SH-SY5Y (cell line): Measurements from ENCODE around the gene ARHGAP45.

ENCODE experiments used
- GATA2 ChIP-seq: IDR thresholded peaks from 2 replicates; pipeline ENCODE4 v1.6.1; 2011; ENCODE audit warnings: mild to moderate bottlenecking, low read depth, low read length
- GATA3 ChIP-seq: IDR thresholded peaks from 2 replicates; pipeline ENCODE4 v1.6.1; 2011; ENCODE audit warnings: low read depth, mild to moderate bottlenecking, low read length, moderate library complexity

ARHGAP45 gene

GRCh38 chr19:1070931-1071791 is 4.2 kb downstream of the ARHGAP45 start:
- TF ChIP-seq GATA2 = no peak
- no peak for TF ChIP-seq GATA3

DNA sequence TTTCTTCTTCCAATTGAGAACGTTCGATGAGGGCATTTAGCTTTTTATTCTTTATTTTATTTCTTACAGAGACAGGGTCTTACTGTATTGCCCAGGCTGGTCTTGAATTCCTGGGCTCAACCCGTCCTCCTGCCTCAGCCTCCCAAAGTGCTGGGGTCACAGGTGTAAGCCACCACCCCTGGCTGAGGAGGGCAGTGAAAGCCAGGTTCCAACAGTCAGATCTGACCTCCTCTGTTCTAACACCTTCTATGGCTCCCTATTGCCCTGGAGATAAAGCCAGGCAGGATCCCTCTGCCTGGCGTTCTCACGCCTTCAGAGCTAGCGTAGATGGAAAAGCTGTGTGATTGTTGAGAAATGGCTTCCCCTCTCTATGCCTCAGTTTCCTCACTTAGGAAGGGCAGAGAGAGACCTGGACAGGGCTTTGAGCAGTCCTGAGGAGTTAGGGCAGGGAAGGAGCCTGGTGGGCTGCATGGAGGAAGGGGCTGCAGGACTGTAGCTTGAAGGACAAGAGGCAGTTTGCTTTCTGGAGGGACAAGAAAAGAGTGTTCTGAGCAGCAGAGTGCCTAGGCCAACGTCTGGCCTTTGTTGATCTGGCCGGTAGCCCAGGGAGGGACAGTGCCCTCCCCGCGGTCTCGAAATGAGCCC is 5.5 kb downstream of the ARHGAP45 start:
- TF ChIP-seq GATA2 = no peak
- no peak for TF ChIP-seq GATA3

GRCh38 chr19:1073063-1073955 is 6.3 kb downstream of the ARHGAP45 start:
- TF ChIP-seq GATA2 (no peak), GATA3 (no peak)

DNA sequence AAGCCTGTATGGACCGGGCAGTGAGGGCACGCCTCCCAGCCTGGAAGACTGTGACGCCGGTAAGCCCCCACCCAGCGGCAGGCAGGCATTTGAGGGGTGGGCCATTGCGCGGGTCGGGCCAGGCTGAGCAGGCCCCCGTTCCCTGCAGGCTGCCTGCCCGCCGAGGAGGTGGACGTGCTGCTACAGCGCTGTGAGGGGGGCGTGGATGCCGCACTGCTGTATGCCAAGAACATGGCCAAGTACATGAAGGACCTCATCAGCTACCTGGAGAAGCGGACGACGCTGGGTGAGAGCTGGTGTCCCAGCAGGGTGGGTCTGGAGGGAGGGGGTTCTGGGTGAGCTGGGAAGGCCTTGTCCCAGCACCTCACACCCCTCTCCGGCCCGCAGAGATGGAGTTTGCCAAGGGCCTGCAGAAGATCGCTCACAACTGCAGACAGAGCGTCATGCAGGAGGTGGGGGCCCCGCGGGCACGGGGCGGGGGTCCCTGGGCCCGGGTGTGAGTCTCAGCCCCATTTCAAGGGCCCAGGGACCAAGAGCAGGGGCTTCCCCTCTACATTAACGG is 7.1 kb downstream of the ARHGAP45 start:
- TF ChIP-seq GATA3 (no peak), GATA2 (no peak)

GRCh38 chr19:1074544-1075283 is 7.7 kb downstream of the ARHGAP45 start:
- TF ChIP-seq GATA3 = no peak
- no peak for TF ChIP-seq GATA2

- TF ChIP-seq GATA2 = no peak
- TF ChIP-seq GATA3 = no peak
These were observed 9.0 kb downstream of the ARHGAP45 start for GRCh38 chr19:1076046-1076386.

DNA sequence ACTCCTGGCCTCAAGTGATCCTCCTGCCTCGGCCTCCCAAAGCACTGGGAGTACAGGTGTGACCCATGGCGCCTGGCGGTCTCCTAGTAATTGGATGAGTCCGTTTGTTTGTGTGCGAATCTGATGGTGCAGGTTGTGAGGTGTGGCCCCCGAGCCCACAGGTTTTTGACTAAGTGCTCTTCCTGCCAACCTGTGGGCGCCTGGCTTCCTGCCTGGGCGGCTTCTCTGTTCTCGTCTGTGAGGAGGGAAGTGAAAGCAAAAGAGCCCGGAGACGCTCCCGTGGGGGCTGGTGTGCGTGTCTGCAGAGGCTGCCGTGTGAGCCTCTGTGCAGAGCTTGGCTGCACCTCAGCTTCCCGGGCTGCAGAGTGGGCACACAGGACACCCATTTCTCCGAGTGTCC is 10.0 kb downstream of the ARHGAP45 start:
- TF ChIP-seq GATA2 (no peak), GATA3 (no peak)

- TF ChIP-seq GATA3 (no peak), GATA2 (no peak)
These were observed 12.7 kb downstream of the ARHGAP45 start for GRCh38 chr19:1079566-1080111.

DNA sequence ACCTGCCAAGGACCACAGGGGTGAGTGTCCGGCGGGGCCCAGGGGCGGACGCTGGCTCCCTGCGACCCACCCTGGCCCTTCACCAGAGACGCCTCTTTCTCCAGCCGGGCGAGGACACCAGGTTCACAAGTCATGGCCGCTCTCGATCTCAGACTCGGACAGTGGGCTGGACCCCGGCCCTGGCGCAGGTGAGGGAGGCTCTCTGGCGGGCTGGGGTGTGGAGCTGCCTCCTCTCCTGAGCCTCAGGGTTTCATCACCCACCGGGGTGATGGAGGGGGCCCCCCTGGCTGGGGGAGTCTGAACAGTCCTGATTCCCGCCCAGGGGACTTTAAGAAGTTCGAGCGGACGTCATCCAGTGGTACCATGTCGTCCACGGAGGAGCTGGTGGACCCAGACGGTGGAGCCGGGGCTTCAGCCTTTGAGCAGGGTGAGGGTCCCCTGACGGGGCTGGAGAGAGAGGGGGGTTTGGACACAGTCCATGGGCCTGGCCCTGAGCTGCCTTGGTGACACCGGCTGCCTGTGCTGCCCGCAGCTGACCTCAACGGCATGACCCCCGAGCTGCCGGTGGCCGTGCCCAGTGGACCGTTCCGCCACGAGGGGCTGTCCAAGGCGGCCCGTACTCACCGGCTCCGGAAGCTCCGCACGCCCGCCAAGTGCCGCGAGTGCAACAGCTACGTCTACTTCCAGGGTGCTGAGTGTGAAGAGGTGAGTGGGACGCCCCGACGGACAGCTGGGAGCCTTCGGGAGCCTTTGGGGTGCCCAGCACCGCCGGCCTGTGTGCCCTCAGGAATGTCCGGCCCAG is 13.6 kb downstream of the ARHGAP45 start:
- no peak for TF ChIP-seq GATA2
- TF ChIP-seq GATA3 = no peak

DNA sequence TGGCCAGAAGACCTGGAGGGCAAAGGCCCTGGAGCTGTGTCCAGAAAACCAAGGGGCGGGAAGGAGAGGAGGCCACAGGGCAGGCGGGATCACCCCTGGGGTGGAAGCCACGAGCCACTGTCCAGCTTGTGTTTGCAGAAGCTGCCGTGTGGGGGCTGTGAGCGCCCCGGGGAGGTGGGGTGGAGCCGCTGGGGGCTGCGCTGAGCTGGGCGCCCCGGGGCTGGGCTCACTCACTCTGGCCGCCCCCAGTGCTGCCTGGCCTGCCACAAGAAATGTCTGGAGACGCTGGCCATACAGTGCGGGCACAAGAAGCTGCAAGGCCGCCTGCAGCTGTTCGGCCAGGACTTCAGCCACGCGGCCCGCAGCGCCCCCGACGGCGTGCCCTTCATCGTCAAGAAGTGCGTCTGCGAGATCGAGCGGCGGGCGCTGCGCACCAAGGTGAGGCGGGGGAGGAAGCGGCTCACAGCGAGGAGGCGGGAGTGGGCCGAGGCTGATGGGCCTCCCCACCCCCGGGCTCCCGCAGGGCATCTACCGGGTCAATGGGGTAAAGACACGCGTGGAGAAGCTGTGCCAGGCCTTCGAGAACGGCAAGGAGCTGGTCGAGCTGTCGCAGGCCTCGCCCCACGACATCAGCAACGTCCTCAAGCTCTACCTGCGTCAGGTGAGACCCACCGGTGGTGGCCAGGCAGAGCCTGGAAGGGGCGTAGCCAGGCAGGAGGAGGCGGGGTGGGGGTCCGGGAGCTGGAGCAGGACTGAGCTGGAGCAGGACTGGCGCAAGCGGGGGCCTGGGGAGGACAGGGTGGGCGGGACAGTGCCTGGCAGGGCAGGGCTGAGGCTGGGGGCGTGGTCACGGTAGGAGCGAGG is 14.6 kb downstream of the ARHGAP45 start:
- TF ChIP-seq GATA2 (no peak), GATA3 (no peak)

DNA sequence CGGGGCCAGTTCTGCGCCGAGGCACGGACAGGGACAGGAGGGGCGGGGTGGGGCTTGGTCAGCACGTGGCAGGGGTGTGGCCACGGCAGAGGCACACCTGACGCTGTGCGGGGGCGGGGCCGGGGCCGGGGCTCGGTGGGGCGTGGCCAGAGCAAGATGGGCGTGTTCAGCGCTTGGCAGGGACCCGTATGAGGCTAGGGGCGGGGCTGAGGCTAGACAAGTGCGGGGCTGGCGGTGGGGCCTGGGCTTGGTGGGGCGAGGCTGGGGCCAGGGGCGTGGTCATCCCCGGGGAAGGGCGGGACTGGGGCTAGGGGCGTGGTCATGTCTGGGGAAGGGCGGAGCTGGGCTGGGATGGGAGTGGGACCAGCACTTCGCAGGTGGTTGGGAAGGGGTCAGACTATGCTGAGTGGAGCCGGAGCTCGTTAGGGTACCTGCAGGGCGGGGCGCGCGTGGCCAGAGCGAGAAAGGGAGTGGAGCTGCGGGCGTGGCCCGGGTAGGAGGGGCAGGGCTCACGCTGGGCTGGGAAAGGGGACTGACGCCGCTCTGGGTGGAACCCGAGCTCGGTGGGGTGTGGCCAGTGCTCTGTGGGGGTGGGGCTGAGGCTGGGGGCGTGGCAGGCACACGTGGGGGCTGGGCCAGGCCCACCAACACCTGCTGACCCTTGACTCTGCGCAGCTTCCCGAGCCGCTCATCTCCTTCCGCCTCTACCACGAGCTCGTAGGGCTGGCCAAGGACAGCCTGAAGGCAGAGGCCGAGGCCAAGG is 15.4 kb downstream of the ARHGAP45 start:
- TF ChIP-seq GATA2 (no peak), GATA3 (no peak)
